K562 (cell line): ENCODE measurements around the gene FHDC1. TPM values are rescaled to one million over a fixed set of nuclear protein-coding genes. Genes with fewer than 3 reads are reported as not detected.

Experiments
- ATAC-seq: fragments of 200-7000 bp; cut with Tn5 transposase; 3 replicates; pipeline ENCODE4 v1.9.1; 2020; ENCODE audit warnings: moderate library complexity
- BruUV-seq: library from RNA; stranded (reverse); fragments of 400-500 nt; replicated peaks from 2 replicates; lab custom pipeline; 2021; lab: Mats Ljungman, UMichigan
- CTCF ChIA-PET: fragments of 300-600 bp; formaldehyde crosslinking; extraction: SDS; loops from one replicate; lab custom pipeline; 2021; ENCODE audit warnings: low intra/inter-chr PET ratio; lab: Yijun Ruan, JAX
- POLR2A ChIA-PET: fragments of 300-600, 350-650 bp; sonication (Branson Sonifier 250); formaldehyde crosslinking; extraction: SDS; loops from one replicate; lab custom pipeline; 2021; ENCODE audit warnings: antibody characterized with exemption, inconsistent platforms; lab: Yijun Ruan, JAX
- DNase-seq, 4 experiments: peaks; one replicate each; pipeline versions ENCODE4 v3.0.0 to v3.0.0-alpha.2; 2011 to 2018; ENCODE audit warnings: low spot score in 3 of 4, mixed read lengths in 3 of 4; ENCODE audit errors: extremely low read depth in 1 of 4
- FAIRE-seq: peaks from 2 replicates; lab custom pipeline; 2011; peaks lifted over from hg19 to GRCh38; lab: Jason Lieb, UNC
- H2AFZ ChIP-seq: 2 replicates; pipeline ENCODE4 v1.6.0; 2011; ENCODE audit warnings: low read depth, low read length, control low read depth, inconsistent platforms
- H3K27ac ChIP-seq: fragments of 200-600 bp; 3 replicates; pipeline ENCODE4 v1.8.0; 2011; ENCODE audit warnings: low read depth, mild to moderate bottlenecking, control low read depth, inconsistent platforms, low read length, moderate library complexity, mixed read lengths; ENCODE audit errors: extremely low read depth
- H3K27me3 ChIP-seq, 2 experiments: fragments of 300-600 bp in 1 of 2; 2 replicates in 1 of 2; 3 replicates in 1 of 2; pipeline versions ENCODE4 v1.6.0 to v1.8.0; 2011; ENCODE audit warnings: inconsistent platforms in 2 of 2, low read length in 2 of 2, mild to moderate bottlenecking in 1 of 2, mixed read lengths in 1 of 2, moderate library complexity in 1 of 2; ENCODE audit not compliant: control insufficient read depth in 2 of 2, insufficient read depth in 2 of 2
- H3K36me3 ChIP-seq: fragments of 300-600 bp; 3 replicates; pipeline ENCODE4 v1.8.0; 2011; ENCODE audit warnings: mild to moderate bottlenecking, low read length, inconsistent platforms; ENCODE audit not compliant: control insufficient read depth, insufficient read depth
- H3K4me1 ChIP-seq, 2 experiments: fragments of 200-600 bp in 1 of 2; replicated peaks in 1 of 2; 2 replicates in 1 of 2; 3 replicates in 1 of 2; pipeline versions ENCODE4 v1.5.1 to v1.8.0; 2011; ENCODE audit warnings: inconsistent platforms in 2 of 2, low read length in 2 of 2, mild to moderate bottlenecking in 1 of 2, mixed read lengths in 1 of 2, moderate library complexity in 1 of 2; ENCODE audit not compliant: control insufficient read depth in 2 of 2, insufficient read depth in 2 of 2
- H3K4me2 ChIP-seq: 2 replicates; pipeline ENCODE4 v1.6.1; 2011; ENCODE audit warnings: low read length, control low read depth, inconsistent platforms, mixed read lengths; ENCODE audit not compliant: insufficient read depth
- H3K4me3 ChIP-seq: fragments of 200-600 bp; sonication (generic), shearing (Covaris generic); 2 replicates; pipeline ENCODE4 v1.5.1; 2016; ENCODE audit warnings: control low read depth, inconsistent platforms
- H3K79me2 ChIP-seq: fragments of 200-600 bp; 3 replicates; pipeline ENCODE4 v1.8.0; 2011; ENCODE audit warnings: low read length, inconsistent platforms; ENCODE audit not compliant: control insufficient read depth, insufficient read depth
- H3K9ac ChIP-seq, 2 experiments: 2 replicates each; pipeline versions ENCODE4 v1.6.0 to v1.6.1; 2011; ENCODE audit warnings: low read depth in 2 of 2, low read length in 2 of 2, control low read depth in 1 of 2, inconsistent platforms in 1 of 2, mild to moderate bottlenecking in 1 of 2, mixed read lengths in 1 of 2; ENCODE audit not compliant: insufficient read depth in 1 of 2
- H3K9me1 ChIP-seq: one replicate; pipeline ENCODE4 v1.6.0; 2011; ENCODE audit warnings: inconsistent platforms, mild to moderate bottlenecking, low read length, moderate library complexity; ENCODE audit not compliant: control insufficient read depth, insufficient read depth
- H3K9me3 ChIP-seq: replicated peaks from 2 replicates; pipeline ENCODE4 v1.5.1; 2011; ENCODE audit warnings: low read depth, low read length, inconsistent platforms; ENCODE audit not compliant: control insufficient read depth, insufficient read depth
- H4K20me1 ChIP-seq: replicated peaks from 2 replicates; pipeline ENCODE4 v1.6.1; 2011; ENCODE audit warnings: low read length, inconsistent platforms, mixed read lengths; ENCODE audit not compliant: control insufficient read depth, insufficient read depth
- ETS1 ChIP-seq: conservative IDR thresholded peaks from 2 replicates; pipeline ENCODE4 v1.6.1; 2011; ENCODE audit warnings: low read depth, mild to moderate bottlenecking, low read length; ENCODE audit not compliant: control insufficient read depth
- ETS2 ChIP-seq: IDR thresholded peaks from 2 replicates; pipeline ENCODE4 v1.6.1; 2016; ENCODE audit warnings: borderline replicate concordance, missing genetic modification characterization, mild to moderate bottlenecking, moderate library complexity, missing compliant biosample characterization; ENCODE audit not compliant: poor library complexity, severe bottlenecking
- FOS ChIP-seq: IDR thresholded peaks from 3 replicates; pipeline ENCODE4 v1.6.1; 2011; ENCODE audit not compliant: insufficient read length; ENCODE audit errors: extremely low read depth
- GABPB2 ChIP-seq: fragments of 250-450 bp; sonication (Bioruptor Pico); conservative IDR thresholded peaks from 2 replicates; pipeline ENCODE4 v1.5.1; 2021; ENCODE audit warnings: mild to moderate bottlenecking
- HMGN3 ChIP-seq: IDR thresholded peaks from 2 replicates; pipeline ENCODE4 v1.6.1; 2011; ENCODE audit warnings: borderline replicate concordance, low read depth, mild to moderate bottlenecking, mixed read lengths, low read length; ENCODE audit not compliant: insufficient read length; ENCODE audit errors: extremely low read depth
- HSF4 ChIP-seq: fragments of 250-450 bp; sonication (Bioruptor Pico); IDR thresholded peaks from 2 replicates; pipeline ENCODE4 v2.1.2; 2022; ENCODE audit warnings: mild to moderate bottlenecking, moderate library complexity, borderline replicate concordance
- KLF13 ChIP-seq: fragments of 450-650 bp; IDR thresholded peaks from 2 replicates; pipeline ENCODE4 v1.6.1; 2016; ENCODE audit warnings: missing genetic modification characterization, low read depth, mild to moderate bottlenecking, missing compliant biosample characterization, moderate library complexity, borderline replicate concordance
- MAFK ChIP-seq: IDR thresholded peaks from 2 replicates; pipeline ENCODE4 v1.6.1; 2011; ENCODE audit warnings: low read length, improper control_type of control experiment
- MECOM ChIP-seq: fragments of 250-450 bp; sonication (Bioruptor Pico); IDR thresholded peaks from 2 replicates; pipeline ENCODE4 v1.8.0; 2022; ENCODE audit warnings: inconsistent platforms
- NONO ChIP-seq, 2 experiments: fragments of 200-400 bp in 1 of 2; fragments of 450-650 bp in 1 of 2; formaldehyde crosslinking in 1 of 2; IDR thresholded peaks; 2 replicates each; pipeline ENCODE4 v1.6.1; 2017; ENCODE audit warnings: low read depth in 2 of 2, mild to moderate bottlenecking in 2 of 2, moderate library complexity in 2 of 2, low read length in 1 of 2
- NR4A1 ChIP-seq, 2 experiments: fragments of 250-450 bp in 1 of 2; fragments of 450-650 bp in 1 of 2; sonication (Bioruptor Pico) in 1 of 2; IDR thresholded peaks; 2 replicates each; pipeline versions ENCODE4 v1.4.0 to v1.6.1; 2016 to 2020; ENCODE audit warnings: mild to moderate bottlenecking in 2 of 2, missing compliant biosample characterization in 1 of 2, missing genetic modification characterization in 1 of 2, moderate library complexity in 1 of 2
- RBM34 ChIP-seq: fragments of 200-400 bp; formaldehyde crosslinking; IDR thresholded peaks from 2 replicates; pipeline ENCODE4 v1.6.1; 2018; ENCODE audit warnings: low read length, borderline replicate concordance; ENCODE audit not compliant: insufficient read depth
- SMAD3 ChIP-seq: fragments of 450-650 bp; formaldehyde crosslinking; conservative IDR thresholded peaks from 2 replicates; pipeline ENCODE4 v1.4.0; 2020; ENCODE audit warnings: mild to moderate bottlenecking
- SMARCA4 ChIP-seq: fragments of 450-650 bp; IDR thresholded peaks from 2 replicates; pipeline ENCODE4 v1.6.1; 2016
- TCF7L2 ChIP-seq: fragments of 150-350 bp; IDR thresholded peaks from 2 replicates; pipeline ENCODE4 v1.6.1; 2016; ENCODE audit warnings: low read depth, mild to moderate bottlenecking, low read length, moderate library complexity
- ZNF232 ChIP-seq: sonication (generic); formaldehyde crosslinking; IDR thresholded peaks from 2 replicates; pipeline ENCODE4 v1.8.0; 2022; ENCODE audit warnings: mild to moderate bottlenecking, missing genetic modification reagents
- ZNF277 ChIP-seq: fragments of 250-450 bp; sonication (Bioruptor Pico); IDR thresholded peaks from 2 replicates; pipeline ENCODE4 v1.8.0; 2022; ENCODE audit warnings: inconsistent platforms, mild to moderate bottlenecking, moderate library complexity, borderline replicate concordance
- ZNF324 ChIP-seq: fragments of 250-450 bp; sonication (Bioruptor Pico); IDR thresholded peaks from 2 replicates; pipeline ENCODE4 v1.4.0; 2020; ENCODE audit warnings: mild to moderate bottlenecking
- ZNF395 ChIP-seq: fragments of 200-800 bp; sonication (Bioruptor generic); IDR thresholded peaks from 2 replicates; pipeline ENCODE4 v1.6.1; 2017; ENCODE audit warnings: missing genetic modification characterization, missing compliant biosample characterization
- WGBS: fragments of 100-300 bp; shearing (Covaris generic); methylation state at CpG from one replicate; pipeline ENCODE4 v1.1.6; 2016; ENCODE audit warnings: low coverage, mixed read lengths; ENCODE audit not compliant: insufficient coverage; ENCODE audit errors: missing lambda C conversion rate; 5-methylcytosine and 5-hydroxymethylcytosine counted together
- in situ Hi-C: fragments of 300-500 bp; cut with MboI; formaldehyde crosslinking; loops from 4 replicates; pipeline ENCODE4 v1.15.0; 2018; ENCODE audit warnings: inconsistent platforms, mixed read lengths
- intact Hi-C: fragments of 100-400 bp; cut with micrococcal nuclease; formaldehyde crosslinking; loops from 2 replicates; pipeline ENCODE4 v1.14.2; 2022
- polyA plus RNA-seq, 8 experiments: library from polyadenylated mRNA; depleted of rRNA in 4 of 8; stranded (reverse) in 5 of 8; unstranded in 3 of 8; fragments of >200 nt; fragmentation: Nextera tagmentation in 2 of 8; fragmentation: Illumina TruSeq in 1 of 8; extraction: Ambion mirVana in 2 of 8; extraction: Trizol in 1 of 8; gene quantifications; 2 replicates each; pipeline versions ENCODE4 v1.2.1 to v1.2.3, GENCODE V29; 2011 to 2014; ENCODE audit warnings: inconsistent platforms in 1 of 8, missing spikeins in 1 of 8
- total RNA-seq, 7 experiments: library from RNA; depleted of rRNA in 6 of 7; stranded (reverse); fragments of >200 nt in 6 of 7; fragmentation: Illumina TruSeq in 2 of 7; extraction: Trizol in 2 of 7; gene quantifications; 2 replicates each; pipeline versions ENCODE4 v1.2.1 to v1.2.3, GENCODE V29; 2011 to 2021; ENCODE audit warnings: low replicate concordance in 1 of 7

FHDC1 gene
- total and polyA plus RNA-seq, 9 of the 15 experiments (the other 6 are each of a cell fraction or from before 2014, with no cell fraction given): 0.01 to 0.43 (median 0.07) TPM

GRCh38 chr4:152959080-152959479 lies 23.0 kb downstream of the FHDC1 start:
- Histone ChIP-seq H2AFZ (no peak overlapping the region), H3K27ac (no peak overlapping the region), H3K79me2 (no peaks in the 10 kb centered on the region), H3K9ac (no peak overlapping the region), H3K4me3 (no peak overlapping the region), H3K4me1 (peaks cover 7 to 25% of the 10 kb centered on the region in 2 experiments), H3K36me3 (no peaks in the 10 kb centered on the region), H4K20me1 (no peaks in the 10 kb centered on the region), H3K9me3 (no peaks in the 10 kb centered on the region), H3K9me1 (no peaks in the 10 kb centered on the region), H3K27me3 (peaks cover 0 to 15% of the 10 kb centered on the region in 2 experiments; a peak in 2 of 5 replicates), H3K4me2 (no peak overlapping the region)
- no peak for ATAC-seq
- ChIA-PET POLR2A (no interaction called here), CTCF (no interaction called here)
- 11% methylated on average over 2 of the region's 2 CpGs for WGBS
- intact Hi-C loops (no loop called here), in situ Hi-C loops (no loop called here)
- DNase-seq: no peak
- FAIRE-seq: no peak
- no TSS peak for BruUV-seq
- TF ChIP-seq RBM34 (no peak), NONO (IDR thresholded peaks at IDR 0.05; ENCODE audit: low read depth in 2 of 2, low read length in 1 of 2) (no peak), HSF4 (CRISPR knock-in tag) (no peak), GABPB2 (no peak), ZNF232 (CRISPR knock-in tag) (no peak), HMGN3 (no peak), SMARCA4 (no peak), ETS2 (no peak), SMAD3 (CRISPR knock-in tag) (no peak), MECOM (CRISPR knock-in tag) (no peak), ZNF395 (no peak), KLF13 (tag) (no peak), NR4A1 (CRISPR knock-in tag; IDR thresholded peaks at IDR 0.05) (no peak), NR4A1 (tag; IDR thresholded peaks at IDR 0.05) (no peak), ZNF324 (no peak), ETS1 (no peak), ZNF277 (no peak), MAFK (no peak), FOS (no peak), TCF7L2 (no peak)
